GM12878 (cell line): ENCODE data around the gene JPH4. TPM values are rescaled to one million over a fixed set of nuclear protein-coding genes. Genes with fewer than 3 reads are reported as not detected.

Experiments used
- ATAC-seq: fragments of 200-7000 bp; cut with Tn5 transposase; 3 replicates; pipeline ENCODE4 v1.9.1; 2020; ENCODE audit warnings: mild to moderate bottlenecking, moderate library complexity
- BruUV-seq: library from RNA; stranded (reverse); fragments of 400-500 nt; replicated peaks from 2 replicates; lab custom pipeline; 2021; lab: Mats Ljungman, UMichigan
- CTCF ChIA-PET: fragments of 300-600 bp; sonication (Branson Sonifier 250); formaldehyde crosslinking; extraction: SDS; loops from one replicate; lab custom pipeline; 2021; ENCODE audit warnings: inconsistent platforms; lab: Yijun Ruan, JAX
- POLR2A ChIA-PET: fragments of 350-600 bp; formaldehyde crosslinking; extraction: SDS; loops from one replicate; lab custom pipeline; 2021; ENCODE audit warnings: inconsistent platforms; lab: Charles Lee
- RAD21 ChIA-PET: fragments of 300-600 bp; sonication (Branson Sonifier 250); formaldehyde crosslinking; loops from one replicate; lab custom pipeline; 2023; ENCODE audit warnings: antibody characterized with exemption; ENCODE audit not compliant: unreplicated experiment; lab: Charles Lee
- SMC1A ChIA-PET: fragments of 300-600 bp; sonication (Branson Sonifier 250); formaldehyde crosslinking; loops from one replicate; lab custom pipeline; 2023; ENCODE audit not compliant: unreplicated experiment, uncharacterized antibody; lab: Charles Lee
- DNase-seq: peaks from one replicate; pipeline ENCODE4 v3.0.0-alpha.2; 2011; ENCODE audit warnings: low read depth, low spot score
- FAIRE-seq: peaks from 3 replicates; lab custom pipeline; 2011; peaks lifted over from hg19 to GRCh38; lab: Jason Lieb, UNC
- H2AFZ ChIP-seq: 2 replicates; pipeline ENCODE4 v1.6.0; 2011; ENCODE audit warnings: low read depth, low read length, control low read depth; ENCODE audit not compliant: control insufficient read depth
- H3K27ac ChIP-seq: 2 replicates; pipeline ENCODE4 v1.5.1; 2011; ENCODE audit warnings: control low read depth; ENCODE audit not compliant: control insufficient read depth, insufficient read depth
- H3K27me3 ChIP-seq, 2 experiments: replicated peaks in 1 of 2; 2 replicates each; pipeline versions ENCODE4 v1.6.0 to v1.6.1; 2011; ENCODE audit warnings: low read length in 1 of 2; ENCODE audit not compliant: control insufficient read depth in 2 of 2, insufficient read depth in 2 of 2
- H3K36me3 ChIP-seq, 2 experiments: 2 replicates each; pipeline ENCODE4 v1.5.1; 2011; ENCODE audit warnings: low read length in 1 of 2; ENCODE audit not compliant: control insufficient read depth in 2 of 2, insufficient read depth in 2 of 2
- H3K4me1 ChIP-seq: 2 replicates; pipeline ENCODE4 v1.6.1; 2011; ENCODE audit warnings: mild to moderate bottlenecking, low read length, moderate library complexity, mixed read lengths; ENCODE audit not compliant: control insufficient read depth, insufficient read depth
- H3K4me2 ChIP-seq: 2 replicates; pipeline ENCODE4 v1.6.0; 2011; ENCODE audit warnings: control low read depth; ENCODE audit not compliant: control insufficient read depth, insufficient read depth
- H3K4me3 ChIP-seq: fragments of 200-600 bp; sonication (generic); 2 replicates; pipeline ENCODE4 v1.5.1; 2016
- H3K79me2 ChIP-seq: 2 replicates; pipeline ENCODE4 v1.6.0; 2011; ENCODE audit warnings: low read length; ENCODE audit not compliant: control insufficient read depth, insufficient read depth
- H3K9ac ChIP-seq: 2 replicates; pipeline ENCODE4 v1.8.0; 2011; ENCODE audit warnings: low read length, control low read depth, mixed read lengths; ENCODE audit not compliant: control insufficient read depth, insufficient read depth
- H3K9me3 ChIP-seq: replicated peaks from 3 replicates; pipeline ENCODE4 v1.5.1; 2011; ENCODE audit warnings: mild to moderate bottlenecking, low read length; ENCODE audit not compliant: control insufficient read depth, insufficient read depth
- H4K20me1 ChIP-seq: 2 replicates; pipeline ENCODE4 v1.6.0; 2011; ENCODE audit not compliant: control insufficient read depth, insufficient read depth
- CEBPB ChIP-seq, 2 experiments: fragments of 150-350 bp in 1 of 2; IDR thresholded peaks; 2 replicates each; pipeline ENCODE4 v1.6.1; 2012 to 2014; ENCODE audit warnings: low read depth in 2 of 2, low read length in 2 of 2, borderline replicate concordance in 1 of 2, inconsistent platforms in 1 of 2
- CREM ChIP-seq: IDR thresholded peaks from 2 replicates; pipeline ENCODE4 v1.6.1; 2014; ENCODE audit warnings: antibody characterized with exemption, low read depth
- HDGF ChIP-seq: fragments of 450-650 bp; IDR thresholded peaks from 2 replicates; pipeline ENCODE4 v1.6.1; 2016; ENCODE audit warnings: antibody characterized with exemption
- MEF2A ChIP-seq: IDR thresholded peaks from 2 replicates; pipeline ENCODE4 v1.6.1; 2011; ENCODE audit warnings: low read depth, mild to moderate bottlenecking, low read length, moderate library complexity; ENCODE audit not compliant: insufficient read depth
- PAX5 ChIP-seq: IDR thresholded peaks from 2 replicates; pipeline ENCODE4 v1.6.1; 2011; ENCODE audit warnings: low read depth, low read length, borderline replicate concordance
- PML ChIP-seq: IDR thresholded peaks from 2 replicates; pipeline ENCODE4 v1.6.1; 2012; ENCODE audit warnings: low read length, inconsistent platforms
- POLR2AphosphoS2 ChIP-seq: IDR thresholded peaks from 2 replicates; pipeline ENCODE4 v1.6.1; 2011; ENCODE audit warnings: low read depth, mild to moderate bottlenecking, low read length, improper control_type of control experiment, moderate library complexity
- SIX5 ChIP-seq: IDR thresholded peaks from 2 replicates; pipeline ENCODE4 v1.6.1; 2011; ENCODE audit warnings: mild to moderate bottlenecking, low read depth, low read length, moderate library complexity; ENCODE audit not compliant: severe bottlenecking
- SREBF1 ChIP-seq: IDR thresholded peaks from 2 replicates; pipeline ENCODE4 v1.6.1; 2012; ENCODE audit warnings: mild to moderate bottlenecking, low read length
- YBX1 ChIP-seq: fragments of 450-650 bp; IDR thresholded peaks from 2 replicates; pipeline ENCODE4 v1.6.1; 2016; ENCODE audit warnings: antibody characterized with exemption
- ZBTB40 ChIP-seq: fragments of 450-650 bp; IDR thresholded peaks from 2 replicates; pipeline ENCODE4 v1.6.1; 2016; ENCODE audit warnings: mild to moderate bottlenecking, moderate library complexity, borderline replicate concordance
- ZNF207 ChIP-seq: fragments of 450-650 bp; IDR thresholded peaks from 2 replicates; pipeline ENCODE4 v1.6.1; 2014; ENCODE audit warnings: antibody characterized with exemption, mild to moderate bottlenecking, borderline replicate concordance
- ZNF384 ChIP-seq: IDR thresholded peaks from 2 replicates; pipeline ENCODE4 v1.6.1; 2012; ENCODE audit warnings: low read depth, mild to moderate bottlenecking, low read length, improper control_type of control experiment, borderline replicate concordance
- WGBS: methylation state at CpG from one replicate; pipeline ENCODE4 v1.1.6; 2016; ENCODE audit warnings: low lambda C conversion rate; ENCODE audit not compliant: insufficient replicate concordance, insufficient coverage; ENCODE audit errors: missing lambda C conversion rate; 5-methylcytosine and 5-hydroxymethylcytosine counted together
- in situ Hi-C: fragments of 300-500 bp; cut with MboI; formaldehyde crosslinking; loops from 9 replicates; pipeline ENCODE4 v1.14.3; 2018; ENCODE audit warnings: mixed read lengths
- intact Hi-C: fragments of 100-400 bp; cut with micrococcal nuclease; formaldehyde crosslinking; loops from one replicate; pipeline ENCODE4 v1.14.2; 2022; ENCODE audit not compliant: unreplicated experiment
- polyA plus RNA-seq, 11 experiments: library from polyadenylated mRNA; depleted of rRNA in 4 of 11; unstranded in 6 of 11; stranded (reverse) in 5 of 11; fragments of >200 nt; fragmentation: Nextera tagmentation in 4 of 11; fragmentation: Illumina TruSeq in 1 of 11; extraction: Ambion mirVana in 4 of 11; extraction: Trizol in 1 of 11; gene quantifications; 1 replicate in 1 of 11; 2 replicates in 10 of 11; pipeline versions ENCODE4 v1.2.1 to v1.2.3, GENCODE V29; 2011 to 2016; ENCODE audit warnings: inconsistent platforms in 2 of 11, missing spikeins in 2 of 11, low read depth in 1 of 11
- total RNA-seq, 4 experiments: library from RNA; depleted of rRNA in 3 of 4; stranded (reverse); fragments of >200 nt in 3 of 4; fragmentation: Illumina TruSeq in 1 of 4; extraction: Trizol in 1 of 4; gene quantifications; 2 replicates each; pipeline versions ENCODE4 v1.2.1 to v1.2.3, GENCODE V29; 2013 to 2021
- TF ChIP-seq, protein P1 (sequence below): IDR thresholded peaks from 2 replicates; pipeline ENCODE4 v1.6.1; 2012; ENCODE audit warnings: low read depth, low read length, improper control_type of control experiment
- TF ChIP-seq, protein P2 (sequence below): IDR thresholded peaks from 2 replicates; pipeline ENCODE4 v1.6.1; 2012; ENCODE audit warnings: mild to moderate bottlenecking, low read depth, low read length

The JPH4 gene
- total and polyA plus RNA-seq, 10 of the 15 experiments (the other 5 are each of a cell fraction or from before 2014, with no cell fraction given) = 0.48 to 10.3 (median 3.8) TPM

- no peak overlapping the region for H3K9ac ChIP-seq
- no TSS peak for BruUV-seq
- H3K9me3 ChIP-seq = peaks cover 6% of the 10 kb centered on the region
- no peaks in the 10 kb centered on the region for H3K36me3 ChIP-seq
- ATAC-seq = no peak
- H3K27ac ChIP-seq = no peak overlapping the region
- peaks cover 5% of the 10 kb centered on the region for H3K4me1 ChIP-seq
- no peaks in the 10 kb centered on the region for H3K27me3 ChIP-seq
- H4K20me1 ChIP-seq = no peaks in the 10 kb centered on the region
- CTCF ChIA-PET = interaction anchor here (7.3 kb wide), 1 partner anchor 39 kb away, joined by 91 read pairs; no protein-coding TSS in a partner anchor
- H3K4me2 ChIP-seq = no peak overlapping the region
- H3K4me3 ChIP-seq = no peak overlapping the region
- no peak for TF ChIP-seq PAX5
- TF ChIP-seq MEF2A = no peak
- no peak for TF ChIP-seq POLR2AphosphoS2
- TF ChIP-seq ZNF207 = no peak
- no peak for TF ChIP-seq SREBF1
- no peak for TF ChIP-seq YBX1
- TF ChIP-seq, protein P1, sequence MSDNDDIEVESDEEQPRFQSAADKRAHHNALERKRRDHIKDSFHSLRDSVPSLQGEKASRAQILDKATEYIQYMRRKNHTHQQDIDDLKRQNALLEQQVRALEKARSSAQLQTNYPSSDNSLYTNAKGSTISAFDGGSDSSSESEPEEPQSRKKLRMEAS = no peak
- no peak for TF ChIP-seq ZNF384
- no peak for TF ChIP-seq SIX5
- TF ChIP-seq CREM = no peak
- TF ChIP-seq HDGF = no peak
- no peak for TF ChIP-seq ZBTB40
- no peak for TF ChIP-seq CEBPB (IDR thresholded peaks at IDR 0.05; ENCODE audit: borderline replicate concordance in 1 of 2, low read depth in 2 of 2, low read length in 2 of 2)
- no peak for TF ChIP-seq PML
- TF ChIP-seq, protein P2, sequence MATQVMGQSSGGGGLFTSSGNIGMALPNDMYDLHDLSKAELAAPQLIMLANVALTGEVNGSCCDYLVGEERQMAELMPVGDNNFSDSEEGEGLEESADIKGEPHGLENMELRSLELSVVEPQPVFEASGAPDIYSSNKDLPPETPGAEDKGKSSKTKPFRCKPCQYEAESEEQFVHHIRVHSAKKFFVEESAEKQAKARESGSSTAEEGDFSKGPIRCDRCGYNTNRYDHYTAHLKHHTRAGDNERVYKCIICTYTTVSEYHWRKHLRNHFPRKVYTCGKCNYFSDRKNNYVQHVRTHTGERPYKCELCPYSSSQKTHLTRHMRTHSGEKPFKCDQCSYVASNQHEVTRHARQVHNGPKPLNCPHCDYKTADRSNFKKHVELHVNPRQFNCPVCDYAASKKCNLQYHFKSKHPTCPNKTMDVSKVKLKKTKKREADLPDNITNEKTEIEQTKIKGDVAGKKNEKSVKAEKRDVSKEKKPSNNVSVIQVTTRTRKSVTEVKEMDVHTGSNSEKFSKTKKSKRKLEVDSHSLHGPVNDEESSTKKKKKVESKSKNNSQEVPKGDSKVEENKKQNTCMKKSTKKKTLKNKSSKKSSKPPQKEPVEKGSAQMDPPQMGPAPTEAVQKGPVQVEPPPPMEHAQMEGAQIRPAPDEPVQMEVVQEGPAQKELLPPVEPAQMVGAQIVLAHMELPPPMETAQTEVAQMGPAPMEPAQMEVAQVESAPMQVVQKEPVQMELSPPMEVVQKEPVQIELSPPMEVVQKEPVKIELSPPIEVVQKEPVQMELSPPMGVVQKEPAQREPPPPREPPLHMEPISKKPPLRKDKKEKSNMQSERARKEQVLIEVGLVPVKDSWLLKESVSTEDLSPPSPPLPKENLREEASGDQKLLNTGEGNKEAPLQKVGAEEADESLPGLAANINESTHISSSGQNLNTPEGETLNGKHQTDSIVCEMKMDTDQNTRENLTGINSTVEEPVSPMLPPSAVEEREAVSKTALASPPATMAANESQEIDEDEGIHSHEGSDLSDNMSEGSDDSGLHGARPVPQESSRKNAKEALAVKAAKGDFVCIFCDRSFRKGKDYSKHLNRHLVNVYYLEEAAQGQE = no peak
- in situ Hi-C loops = no loop called here
- POLR2A ChIA-PET = no interaction called here
- no peak for DNase-seq
- SMC1A ChIA-PET = no interaction called here
- no peak overlapping the region for H2AFZ ChIP-seq
- FAIRE-seq = no peak
- RAD21 ChIA-PET = interaction anchor here (1.2 kb wide), 1 partner anchor 39 kb away, joined by 5 read pairs; no protein-coding TSS in a partner anchor
- H3K79me2 ChIP-seq = no peaks in the 10 kb centered on the region
- intact Hi-C loops = no loop called here
- 42% methylated on average over 6 of the region's 6 CpGs for WGBS
Measured at GRCh38 chr14:23627961-23628360, 49.4 kb upstream of the JPH4 start.
